K562 (cell line): ENCODE data around the gene STK17A.

Experiments
- CHD1 ChIP-seq: fragments of 200-600 bp; sonication (generic); IDR thresholded peaks from one replicate; pipeline ENCODE4 v1.6.1; 2012; ENCODE audit warnings: mild to moderate bottlenecking, moderate library complexity, low read length, inconsistent platforms
- ELF2 ChIP-seq: fragments of 250-450 bp; sonication (Bioruptor Pico); IDR thresholded peaks from 2 replicates; pipeline ENCODE4 v1.5.0; 2021; ENCODE audit warnings: mild to moderate bottlenecking
- EP300 ChIP-seq: IDR thresholded peaks from 2 replicates; pipeline ENCODE4 v1.6.1; 2012; ENCODE audit warnings: low read length, improper control_type of control experiment
- HNRNPUL1 ChIP-seq: fragments of 200-400 bp; formaldehyde crosslinking; IDR thresholded peaks from 2 replicates; pipeline ENCODE4 v1.6.1; 2017; ENCODE audit warnings: low read length
- KAT8 ChIP-seq: fragments of 450-650 bp; IDR thresholded peaks from 2 replicates; pipeline ENCODE4 v1.6.1; 2016; ENCODE audit warnings: low read depth, mild to moderate bottlenecking
- NFRKB ChIP-seq: fragments of 450-650 bp; IDR thresholded peaks from 2 replicates; pipeline ENCODE4 v1.6.1; 2016; ENCODE audit warnings: low read depth
- RBFOX2 ChIP-seq: fragments of 200-400 bp; formaldehyde crosslinking; IDR thresholded peaks from 2 replicates; pipeline ENCODE4 v1.6.1; 2017; ENCODE audit warnings: low read depth, mild to moderate bottlenecking, low read length, moderate library complexity
- RFX5 ChIP-seq: IDR thresholded peaks from 2 replicates; pipeline ENCODE4 v1.6.1; 2011; ENCODE audit warnings: low read depth, mild to moderate bottlenecking, improper control_type of control experiment, low read length
- TSHZ1 ChIP-seq: fragments of 250-450 bp; sonication (Bioruptor Pico); IDR thresholded peaks from 2 replicates; pipeline ENCODE4 v1.4.0; 2020; ENCODE audit warnings: mild to moderate bottlenecking, moderate library complexity
- ZNF184 ChIP-seq: sonication (generic); formaldehyde crosslinking; IDR thresholded peaks from 2 replicates; pipeline ENCODE4 v1.5.0; 2020; ENCODE audit warnings: missing genetic modification reagents
- ZNF444 ChIP-seq: fragments of 250-450 bp; sonication (Bioruptor Pico); IDR thresholded peaks from 2 replicates; pipeline ENCODE4 v1.4.0; 2020; ENCODE audit warnings: mild to moderate bottlenecking, moderate library complexity
- TF ChIP-seq, protein P1 (sequence below), 2 experiments: fragments of 450-650 bp in 1 of 2; sonication (generic) in 1 of 2; formaldehyde crosslinking in 1 of 2; IDR thresholded peaks in 1 of 2; conservative IDR thresholded peaks in 1 of 2; 2 replicates each; pipeline versions ENCODE4 v1.6.1 to v1.8.1; 2016 to 2023; ENCODE audit warnings: mild to moderate bottlenecking in 2 of 2, moderate library complexity in 2 of 2, inconsistent platforms in 1 of 2, missing genetic modification reagents in 1 of 2

DNA sequence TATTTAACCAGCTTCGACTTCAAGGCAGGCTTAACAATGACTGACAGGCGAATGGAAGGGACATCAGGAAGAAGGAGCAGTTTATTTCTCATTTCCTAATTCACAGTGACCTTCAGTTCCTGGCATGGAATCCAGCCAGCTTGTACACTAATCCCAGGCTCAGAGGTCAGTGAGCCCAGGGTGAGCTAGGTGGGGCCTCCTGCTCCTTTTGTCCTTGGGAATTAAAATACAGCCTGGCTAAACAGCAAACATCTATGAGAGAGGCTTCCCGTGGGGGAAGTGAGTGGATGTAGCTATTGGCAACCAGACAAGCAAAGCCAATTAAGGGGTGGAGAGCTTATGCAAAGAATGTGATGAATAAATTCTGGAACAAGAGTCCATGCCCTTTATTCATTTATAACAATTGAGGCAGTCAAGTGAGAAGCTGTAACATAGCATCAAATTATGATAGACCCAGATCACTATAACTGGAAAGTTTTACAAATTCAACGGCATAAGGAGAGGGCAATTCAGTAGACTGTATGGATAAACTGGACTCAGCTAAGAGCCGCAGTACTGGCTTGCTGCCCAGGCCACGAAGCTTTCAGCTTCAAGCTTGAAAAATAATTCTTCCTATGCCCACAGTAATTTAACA, 57.1 kb downstream of the STK17A start:
- TF ChIP-seq ZNF444 (CRISPR knock-in tag) (no peak), RBFOX2 (no peak), ELF2 (no peak), NFRKB (no peak), EP300 (no peak), TSHZ1 (no peak), CHD1 (no peak), KAT8 (no peak), RFX5 (no peak), ZNF184 (CRISPR knock-in tag) (no peak), HNRNPUL1 (no peak)
- TF ChIP-seq, protein P1, sequence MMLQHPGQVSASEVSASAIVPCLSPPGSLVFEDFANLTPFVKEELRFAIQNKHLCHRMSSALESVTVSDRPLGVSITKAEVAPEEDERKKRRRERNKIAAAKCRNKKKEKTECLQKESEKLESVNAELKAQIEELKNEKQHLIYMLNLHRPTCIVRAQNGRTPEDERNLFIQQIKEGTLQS (IDR thresholded peaks at IDR 0.05): no peak
- TF ChIP-seq, protein P1 (CRISPR knock-in tag; conservative IDR thresholded peaks at IDR 0.05): no peak
